GM19239 (cell line): ENCODE measurements around the gene TPGS1.

ENCODE experiments used
- DNase-seq: peaks from one replicate; pipeline ENCODE4 v3.0.0; 2011; ENCODE audit warnings: low spot score; ENCODE audit not compliant: insufficient read length
- FAIRE-seq: peaks from 2 replicates; lab custom pipeline; 2011; peaks lifted over from hg19 to GRCh38; lab: Jason Lieb, UNC

The TPGS1 gene

GRCh38 chr19:513368-514165 lies 6.3 kb downstream of the TPGS1 start:
- DNase-seq (no peak), FAIRE-seq (no peak)

GRCh38 chr19:514166-514663 lies 6.9 kb downstream of the TPGS1 start:
- no peak for FAIRE-seq

GRCh38 chr19:517721-518597 lies 10.7 kb downstream of the TPGS1 start:
- no peak for DNase-seq
- no peak for FAIRE-seq

More at GRCh38 chr19:514166-514663, 6.9 kb downstream of the TPGS1 start:
- no peak for DNase-seq

GRCh38 chr19:518598-519231 lies 11.4 kb downstream of the TPGS1 start:
- FAIRE-seq: no peak
- no peak for DNase-seq

- no peak for DNase-seq
- FAIRE-seq: no peak
Observed at GRCh38 chr19:519449-519865, 12.2 kb downstream of the TPGS1 start.

- no peak for FAIRE-seq
Observed at GRCh38 chr19:522726-523125, 15.4 kb downstream of the TPGS1 start.

GRCh38 chr19:524062-524674 lies 16.9 kb downstream of the TPGS1 start:
- FAIRE-seq (no peak), DNase-seq (no peak)

More at GRCh38 chr19:522726-523125, 15.4 kb downstream of the TPGS1 start:
- no peak for DNase-seq

- no peak for FAIRE-seq
- DNase-seq: no peak
Observed at GRCh38 chr19:525029-525428, 17.7 kb downstream of the TPGS1 start.

GRCh38 chr19:525857-526419 lies 18.6 kb downstream of the TPGS1 start:
- DNase-seq (no peak), FAIRE-seq (no peak)

- no peak for DNase-seq
- no peak for FAIRE-seq
Observed at GRCh38 chr19:530134-531008, 23.1 kb downstream of the TPGS1 start.

- peak; percentile 86 for FAIRE-seq
Observed at GRCh38 chr19:531009-531752, 23.9 kb downstream of the TPGS1 start.

GRCh38 chr19:531753-532560 lies 24.7 kb downstream of the TPGS1 start, which contains the start of gene CDC34:
Gene CDC34 (plus strand): TSS chr19:531760. CDS start chr19:531932, 172 bp downstream.
- FAIRE-seq (no peak), DNase-seq (peak; percentile 79)

More at GRCh38 chr19:531009-531752, 23.9 kb downstream of the TPGS1 start:
- peak; percentile 100 for DNase-seq

GRCh38 chr19:532561-533363 lies 25.5 kb downstream of the TPGS1 start:
- FAIRE-seq (peak; percentile 52), DNase-seq (peak; percentile 63)

GRCh38 chr19:533364-534058 lies 26.2 kb downstream of the TPGS1 start:
- FAIRE-seq (no peak), DNase-seq (no peak)

- DNase-seq (no peak), FAIRE-seq (no peak)
Observed at GRCh38 chr19:534088-534487, 26.8 kb downstream of the TPGS1 start.
